Measurements from ENCODE around the gene KCNN2. TPM values are rescaled to one million over a fixed set of nuclear protein-coding genes. Genes with fewer than 3 reads are reported as not detected.

Gene KCNN2
- total RNA-seq, 1 experiment from 2014 or later: 2.0 TPM

GRCh38 chr5:114467171-114467570 lies 105.3 kb downstream of the KCNN2 start:
- no peaks in the 10 kb centered on the region for H3K27me3 Mint-ChIP-seq (ENCODE audit: unreplicated experiment)
- H3K27ac Mint-ChIP-seq (ENCODE audit: unreplicated experiment): no peak overlapping the region
- H3K36me3 Mint-ChIP-seq (ENCODE audit: insufficient read depth, unreplicated experiment): no peaks in the 10 kb centered on the region
- intact Hi-C loops (cut with micrococcal nuclease; ENCODE audit: unreplicated experiment): no loop called here
- H3K4me1 Mint-ChIP-seq (ENCODE audit: low read depth, unreplicated experiment): no peaks in the 10 kb centered on the region
- no peaks in the 10 kb centered on the region for H3K9me3 Mint-ChIP-seq (ENCODE audit: low read depth, unreplicated experiment)
- CTCF ChIA-PET: interaction anchor here (0.9 kb wide), 1 partner anchor 19 kb away, joined by 3 read pairs; no protein-coding TSS in a partner anchor
- H3K4me3 Mint-ChIP-seq (ENCODE audit: low read depth, unreplicated experiment): no peak overlapping the region
- TF ChIP-seq, protein P1, sequence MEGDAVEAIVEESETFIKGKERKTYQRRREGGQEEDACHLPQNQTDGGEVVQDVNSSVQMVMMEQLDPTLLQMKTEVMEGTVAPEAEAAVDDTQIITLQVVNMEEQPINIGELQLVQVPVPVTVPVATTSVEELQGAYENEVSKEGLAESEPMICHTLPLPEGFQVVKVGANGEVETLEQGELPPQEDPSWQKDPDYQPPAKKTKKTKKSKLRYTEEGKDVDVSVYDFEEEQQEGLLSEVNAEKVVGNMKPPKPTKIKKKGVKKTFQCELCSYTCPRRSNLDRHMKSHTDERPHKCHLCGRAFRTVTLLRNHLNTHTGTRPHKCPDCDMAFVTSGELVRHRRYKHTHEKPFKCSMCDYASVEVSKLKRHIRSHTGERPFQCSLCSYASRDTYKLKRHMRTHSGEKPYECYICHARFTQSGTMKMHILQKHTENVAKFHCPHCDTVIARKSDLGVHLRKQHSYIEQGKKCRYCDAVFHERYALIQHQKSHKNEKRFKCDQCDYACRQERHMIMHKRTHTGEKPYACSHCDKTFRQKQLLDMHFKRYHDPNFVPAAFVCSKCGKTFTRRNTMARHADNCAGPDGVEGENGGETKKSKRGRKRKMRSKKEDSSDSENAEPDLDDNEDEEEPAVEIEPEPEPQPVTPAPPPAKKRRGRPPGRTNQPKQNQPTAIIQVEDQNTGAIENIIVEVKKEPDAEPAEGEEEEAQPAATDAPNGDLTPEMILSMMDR (IDR thresholded peaks at IDR 0.05; ENCODE audit: unreplicated experiment): no peak
- BruUV-seq (replicated peaks): no TSS peak
- no peak for DNase-seq

GRCh38 chr5:114467729-114468128 lies 105.9 kb downstream of the KCNN2 start:
- H3K36me3 Mint-ChIP-seq (ENCODE audit: insufficient read depth, unreplicated experiment): no peaks in the 10 kb centered on the region
- intact Hi-C loops (cut with micrococcal nuclease; ENCODE audit: unreplicated experiment): no loop called here
- H3K27ac Mint-ChIP-seq (ENCODE audit: unreplicated experiment): no peak overlapping the region
- no peaks in the 10 kb centered on the region for H3K9me3 Mint-ChIP-seq (ENCODE audit: low read depth, unreplicated experiment)
- CTCF ChIA-PET: interaction anchor here (0.9 kb wide), 1 partner anchor 18 kb away, joined by 3 read pairs; no protein-coding TSS in a partner anchor
- TF ChIP-seq, protein P1 (IDR thresholded peaks at IDR 0.05; ENCODE audit: unreplicated experiment): no peak
- DNase-seq: no peak
- no peak overlapping the region for H3K4me3 Mint-ChIP-seq (ENCODE audit: low read depth, unreplicated experiment)
- H3K27me3 Mint-ChIP-seq (ENCODE audit: unreplicated experiment): no peaks in the 10 kb centered on the region
- BruUV-seq (replicated peaks): no TSS peak
- H3K4me1 Mint-ChIP-seq (ENCODE audit: low read depth, unreplicated experiment): no peaks in the 10 kb centered on the region

DNA sequence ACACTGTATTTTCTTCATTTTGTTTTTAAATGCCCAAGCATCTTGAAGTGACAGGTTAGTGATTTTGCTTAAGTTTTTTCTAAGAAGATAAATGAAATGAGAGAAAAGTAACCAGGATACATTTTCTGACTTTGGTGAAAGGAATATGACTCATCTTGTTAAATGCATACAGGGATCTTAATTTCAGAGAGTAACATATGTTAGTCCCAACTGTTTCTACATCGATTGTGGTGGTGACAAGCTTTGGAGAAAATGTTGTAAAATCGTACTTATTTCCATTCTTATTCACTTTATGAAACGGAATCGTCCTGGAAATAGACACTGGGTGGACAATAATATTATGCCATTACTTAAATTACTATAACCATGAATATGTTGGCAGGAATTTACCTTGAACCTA lies 107.5 kb downstream of the KCNN2 start:
- Mint-ChIP-seq H3K4me1 (ENCODE audit: low read depth, unreplicated experiment) (no peaks in the 10 kb centered on the region), H3K36me3 (ENCODE audit: insufficient read depth, unreplicated experiment) (no peaks in the 10 kb centered on the region), H3K9me3 (ENCODE audit: low read depth, unreplicated experiment) (no peaks in the 10 kb centered on the region), H3K27me3 (ENCODE audit: unreplicated experiment) (no peaks in the 10 kb centered on the region), H3K27ac (ENCODE audit: unreplicated experiment) (no peak overlapping the region), H3K4me3 (ENCODE audit: low read depth, unreplicated experiment) (no peak overlapping the region)
- intact Hi-C loops (cut with micrococcal nuclease; ENCODE audit: unreplicated experiment): no loop called here
- no TSS peak for BruUV-seq (replicated peaks)
- TF ChIP-seq, protein P1 (IDR thresholded peaks at IDR 0.05; ENCODE audit: unreplicated experiment): no peak
- CTCF ChIA-PET: no interaction called here
- DNase-seq: no peak

DNA sequence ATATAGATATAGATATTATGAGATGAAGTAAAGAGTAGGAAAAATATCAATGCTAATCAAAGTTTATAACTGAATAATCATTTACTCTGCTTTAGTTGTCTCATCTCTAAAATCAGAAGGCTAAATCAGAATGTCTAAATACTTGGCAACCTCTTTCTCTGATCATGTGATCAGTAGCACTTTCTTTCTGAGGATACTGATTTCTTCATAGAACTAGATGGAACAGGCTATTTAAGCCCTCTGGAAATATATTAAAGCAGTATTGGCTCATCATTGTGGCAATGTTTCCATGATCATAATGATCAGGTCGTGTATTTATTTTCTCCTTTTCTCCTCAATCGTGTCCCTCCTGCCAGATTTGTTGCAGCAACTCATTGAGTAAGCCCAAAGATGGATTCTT lies 109.7 kb downstream of the KCNN2 start:
- CTCF ChIA-PET: interaction anchor here (0.9 kb wide), 1 partner anchor 16 kb away, joined by 3 read pairs; no protein-coding TSS in a partner anchor
- H3K36me3 Mint-ChIP-seq (ENCODE audit: insufficient read depth, unreplicated experiment): no peaks in the 10 kb centered on the region
- no peak overlapping the region for H3K27ac Mint-ChIP-seq (ENCODE audit: unreplicated experiment)
- intact Hi-C loops (cut with micrococcal nuclease; ENCODE audit: unreplicated experiment): no loop called here
- no peak overlapping the region for H3K4me3 Mint-ChIP-seq (ENCODE audit: low read depth, unreplicated experiment)
- no peaks in the 10 kb centered on the region for H3K4me1 Mint-ChIP-seq (ENCODE audit: low read depth, unreplicated experiment)
- TF ChIP-seq, protein P1 (IDR thresholded peaks at IDR 0.05; ENCODE audit: unreplicated experiment): no peak
- no peaks in the 10 kb centered on the region for H3K9me3 Mint-ChIP-seq (ENCODE audit: low read depth, unreplicated experiment)
- BruUV-seq (replicated peaks): no TSS peak
- no peaks in the 10 kb centered on the region for H3K27me3 Mint-ChIP-seq (ENCODE audit: unreplicated experiment)
- no peak for DNase-seq

All from Calu3 (cell line).